Hypothalamus (tissue), 51 donors: ENCODE results near the gene ALPI.

Source experiments
- DNase-seq, 51 donors: peaks; one replicate each; lab custom pipeline; 2025; lab: John Stamatoyannopoulos, UW

The ALPI gene

DNA sequence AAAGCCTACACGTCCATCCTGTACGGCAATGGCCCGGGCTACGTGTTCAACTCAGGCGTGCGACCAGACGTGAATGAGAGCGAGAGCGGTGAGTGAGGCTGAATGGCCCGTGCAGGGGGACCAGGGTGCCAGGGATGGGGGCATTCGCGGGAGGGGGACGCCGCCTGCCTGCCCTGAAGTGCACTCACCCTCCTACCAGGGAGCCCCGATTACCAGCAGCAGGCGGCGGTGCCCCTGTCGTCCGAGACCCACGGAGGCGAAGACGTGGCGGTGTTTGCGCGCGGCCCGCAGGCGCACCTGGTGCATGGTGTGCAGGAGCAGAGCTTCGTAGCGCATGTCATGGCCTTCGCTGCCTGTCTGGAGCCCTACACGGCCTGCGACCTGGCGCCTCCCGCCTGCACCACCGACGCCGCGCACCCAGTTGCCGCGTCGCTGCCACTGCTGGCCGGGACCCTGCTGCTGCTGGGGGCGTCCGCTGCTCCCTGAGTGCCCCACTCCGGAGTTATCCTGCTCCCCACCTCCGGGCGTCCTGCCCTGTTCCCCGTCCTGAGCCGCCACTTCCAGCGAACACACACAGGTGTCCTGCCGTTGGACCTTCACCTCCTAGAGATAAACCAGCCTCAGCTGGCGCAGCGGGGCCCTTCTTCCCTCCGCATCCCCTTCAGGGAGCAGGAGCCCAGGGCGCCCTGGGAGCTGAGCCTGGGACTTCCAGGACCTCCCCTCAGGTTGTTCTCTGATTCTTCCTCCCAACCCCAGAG lies 2.9 kb downstream of the ALPI start:
- no peak for DNase-seq

DNA sequence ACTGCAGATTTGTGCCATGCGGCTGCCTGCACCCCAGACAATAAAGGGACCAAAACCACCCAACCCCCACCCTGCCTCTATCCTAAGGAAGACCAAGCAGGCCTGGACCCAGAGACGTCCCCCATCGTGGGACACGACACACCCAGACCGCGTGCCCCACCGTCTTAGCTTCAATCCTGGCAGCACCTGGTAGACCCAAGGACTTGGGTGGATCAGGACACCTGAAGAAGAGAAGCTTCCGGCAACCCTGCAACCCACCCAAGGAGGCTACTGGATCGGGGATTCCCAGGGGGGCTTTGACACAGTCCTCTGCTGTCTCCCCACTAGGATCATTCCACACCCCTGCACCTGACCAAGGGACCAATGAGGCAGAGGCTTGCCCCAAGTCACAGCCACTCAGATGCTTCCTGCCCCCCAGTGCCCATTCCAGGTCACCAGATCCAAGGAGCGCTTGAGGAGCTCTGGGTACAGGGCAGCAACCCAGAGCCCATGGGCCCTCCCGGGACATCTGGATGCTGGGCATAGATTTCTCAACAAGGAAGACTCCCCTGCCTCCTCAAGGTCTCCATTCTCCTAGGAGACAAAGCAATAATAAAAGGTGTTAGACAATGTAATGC lies 3.6 kb downstream of the ALPI start:
- no peak for DNase-seq

DNA sequence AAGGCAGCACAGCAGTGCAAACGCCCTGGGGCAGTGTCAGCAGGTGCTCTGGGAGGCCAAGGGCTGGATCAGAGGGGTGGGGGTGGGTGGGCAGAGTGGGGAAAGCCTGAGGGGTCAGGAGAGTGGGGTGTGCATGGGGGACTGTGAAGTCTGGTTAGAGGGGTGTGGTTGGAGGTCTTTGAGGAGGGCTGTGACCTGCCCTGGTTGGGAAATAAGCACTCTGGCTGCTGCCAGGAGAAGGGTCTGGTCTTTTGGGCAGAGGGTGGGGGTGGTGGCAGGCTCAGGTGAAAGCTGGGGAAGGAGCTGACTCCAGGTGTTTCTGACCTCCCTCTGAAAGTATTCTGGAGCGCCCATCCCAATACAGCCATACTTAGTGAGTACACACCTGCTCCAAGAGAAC lies 4.2 kb downstream of the ALPI start:
- no peak for DNase-seq

DNA sequence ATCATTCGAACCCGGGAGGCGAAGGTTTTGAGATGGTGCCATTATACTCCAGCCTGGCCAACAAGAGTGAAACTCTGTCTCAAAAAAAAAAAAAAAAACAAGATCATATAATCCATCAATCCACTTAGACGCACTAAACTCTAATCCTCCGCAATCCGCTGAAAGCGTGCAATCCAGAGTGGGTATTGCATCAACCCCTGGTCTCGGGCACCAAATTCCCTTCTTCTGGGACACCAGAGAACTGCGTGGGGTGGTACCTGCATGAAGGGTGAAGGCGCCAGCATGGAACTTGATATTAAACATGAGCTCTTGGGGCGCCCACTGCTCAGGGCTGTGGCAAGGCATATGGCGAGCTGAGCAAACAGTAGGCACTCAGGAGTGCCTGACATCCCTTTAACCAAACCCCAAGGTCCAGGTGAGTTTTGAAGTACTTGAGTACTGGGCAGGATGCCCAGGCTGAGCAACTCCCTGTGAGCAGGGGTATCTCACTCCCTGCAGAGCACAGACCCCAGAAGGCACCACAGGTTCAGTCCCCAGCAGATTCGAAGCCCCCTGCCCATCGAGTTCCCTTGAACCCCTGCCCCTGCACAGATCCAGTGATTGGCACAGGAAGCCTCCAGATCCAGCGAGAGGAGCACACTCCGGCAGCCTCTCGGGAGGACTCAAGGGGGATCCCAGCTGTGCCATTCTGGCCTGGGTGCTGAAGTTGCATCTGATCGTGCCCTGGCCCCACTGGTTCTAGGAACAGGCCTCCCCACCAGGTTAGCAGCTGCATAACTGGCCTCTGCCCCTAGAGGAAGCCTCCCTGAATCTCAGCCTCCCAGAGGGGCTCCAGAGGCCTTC lies 8.0 kb downstream of the ALPI start:
- DNase-seq, result no peak

DNA sequence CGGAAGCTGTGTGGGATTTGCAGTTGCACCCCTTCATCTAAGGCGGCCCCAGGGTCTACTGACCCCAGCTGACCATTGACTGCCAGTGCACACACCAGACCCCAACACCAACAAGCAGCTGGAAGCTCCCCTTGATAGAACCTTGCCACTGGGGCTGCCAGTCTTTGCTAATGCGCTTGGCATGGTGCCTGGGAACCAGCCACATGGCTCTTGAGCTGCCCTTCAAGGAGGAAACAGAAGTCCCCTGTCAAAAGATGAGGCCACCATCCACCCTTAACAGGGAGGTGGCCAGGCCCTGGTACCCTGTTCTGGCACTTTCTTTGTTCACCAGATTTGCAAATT lies 8.6 kb downstream of the ALPI start:
- no peak for DNase-seq

DNA sequence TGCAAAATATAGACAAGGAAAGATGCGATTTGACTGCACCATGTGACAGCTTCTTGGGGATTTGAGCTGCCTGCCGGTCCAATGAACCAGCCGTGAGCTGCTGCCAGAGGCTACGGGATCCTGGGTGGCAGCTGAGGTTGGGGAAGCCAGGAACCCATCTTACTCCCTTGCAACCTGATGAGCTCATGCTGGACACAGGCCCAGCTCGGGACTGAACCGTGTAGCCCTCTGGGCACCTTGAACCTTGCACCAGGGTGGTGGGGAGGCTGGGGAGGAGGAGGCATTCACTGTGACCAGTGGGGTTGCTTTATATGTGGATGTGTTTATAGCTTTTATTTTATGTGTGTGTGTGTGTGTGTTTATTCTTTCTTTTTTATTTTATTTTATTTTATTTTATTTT lies 9.1 kb downstream of the ALPI start:
- no peak for DNase-seq

DNA sequence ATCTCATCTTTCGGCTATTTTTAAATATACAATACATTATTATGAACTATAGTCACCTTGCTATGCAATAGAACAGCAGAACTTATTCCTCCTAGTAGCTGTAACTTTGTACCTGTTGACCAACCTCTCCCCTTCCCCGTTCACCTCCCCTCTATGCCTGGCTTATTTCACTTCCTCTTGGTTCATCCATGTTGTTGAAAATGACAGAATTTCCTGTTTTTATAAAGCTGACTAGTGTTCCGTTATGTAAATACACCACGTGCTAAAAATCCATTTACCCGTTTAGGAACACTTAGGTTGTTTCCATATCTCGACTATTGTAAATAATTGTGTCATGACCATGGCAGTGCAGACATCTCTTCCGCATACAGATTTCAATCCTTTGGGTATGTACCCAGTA lies 10.3 kb downstream of the ALPI start:
- DNase-seq, result no peak

DNA sequence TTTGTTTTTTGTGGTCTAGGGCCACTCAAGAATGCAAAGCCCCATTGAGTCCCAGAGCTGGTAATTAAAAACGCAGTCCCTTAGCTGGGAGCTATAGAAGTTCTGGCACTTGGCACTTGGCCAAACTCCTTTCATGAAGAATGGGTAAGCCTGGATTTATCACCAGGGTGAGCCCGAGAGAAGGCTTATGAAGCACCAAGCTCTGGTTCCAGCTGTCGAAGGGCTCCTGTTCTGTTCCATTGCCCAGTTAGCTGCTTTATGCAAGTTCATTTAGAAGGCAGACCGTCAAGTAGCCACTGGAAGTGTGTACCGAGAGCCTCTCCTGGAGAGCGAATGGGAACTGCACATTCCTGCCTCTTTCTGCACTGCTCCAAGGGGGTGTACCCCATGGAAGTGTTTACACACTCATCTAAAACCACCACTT lies 17.5 kb downstream of the ALPI start:
- no peak for DNase-seq

DNA sequence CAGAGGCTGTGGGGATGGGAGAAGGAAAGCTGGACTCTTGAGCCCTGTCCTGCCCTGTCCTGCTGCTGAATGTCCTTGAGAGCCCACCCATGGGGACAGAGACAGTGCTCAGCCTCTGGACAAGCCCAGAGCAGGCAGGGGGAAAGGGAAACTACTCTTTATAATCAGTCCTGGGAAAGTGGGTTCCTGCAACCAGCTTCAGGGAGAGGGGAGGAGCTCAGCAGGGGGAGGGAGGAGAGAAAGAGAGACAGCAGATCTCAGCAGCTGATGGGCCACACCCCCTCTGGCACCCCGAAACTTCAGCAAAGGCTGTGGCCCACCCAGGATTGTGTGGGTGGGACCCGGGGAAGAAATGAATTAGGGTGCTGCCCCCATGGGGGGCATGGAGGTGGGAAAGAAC lies 20.1 kb downstream of the ALPI start:
- no peak for DNase-seq

DNA sequence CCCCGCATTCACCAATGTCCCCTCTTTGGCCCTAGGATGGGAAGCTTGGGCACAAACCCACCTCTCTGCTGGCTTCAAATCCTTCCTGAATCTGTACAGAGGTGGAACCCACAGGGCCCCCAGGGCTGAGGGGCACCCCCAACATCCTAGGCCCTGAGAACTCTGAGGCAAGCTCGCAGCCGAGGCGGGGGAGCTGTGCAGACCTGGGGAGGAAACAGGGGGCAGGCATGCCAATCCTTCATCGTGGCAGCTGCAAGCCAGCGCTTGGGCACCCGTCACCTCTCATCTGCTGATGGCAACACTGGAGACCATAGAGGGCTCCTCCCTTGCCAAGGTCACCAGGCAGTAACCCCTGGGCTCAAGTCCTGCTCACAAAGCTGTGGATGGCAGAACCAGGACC lies 20.8 kb downstream of the ALPI start:
- DNase-seq, result no peak

DNA sequence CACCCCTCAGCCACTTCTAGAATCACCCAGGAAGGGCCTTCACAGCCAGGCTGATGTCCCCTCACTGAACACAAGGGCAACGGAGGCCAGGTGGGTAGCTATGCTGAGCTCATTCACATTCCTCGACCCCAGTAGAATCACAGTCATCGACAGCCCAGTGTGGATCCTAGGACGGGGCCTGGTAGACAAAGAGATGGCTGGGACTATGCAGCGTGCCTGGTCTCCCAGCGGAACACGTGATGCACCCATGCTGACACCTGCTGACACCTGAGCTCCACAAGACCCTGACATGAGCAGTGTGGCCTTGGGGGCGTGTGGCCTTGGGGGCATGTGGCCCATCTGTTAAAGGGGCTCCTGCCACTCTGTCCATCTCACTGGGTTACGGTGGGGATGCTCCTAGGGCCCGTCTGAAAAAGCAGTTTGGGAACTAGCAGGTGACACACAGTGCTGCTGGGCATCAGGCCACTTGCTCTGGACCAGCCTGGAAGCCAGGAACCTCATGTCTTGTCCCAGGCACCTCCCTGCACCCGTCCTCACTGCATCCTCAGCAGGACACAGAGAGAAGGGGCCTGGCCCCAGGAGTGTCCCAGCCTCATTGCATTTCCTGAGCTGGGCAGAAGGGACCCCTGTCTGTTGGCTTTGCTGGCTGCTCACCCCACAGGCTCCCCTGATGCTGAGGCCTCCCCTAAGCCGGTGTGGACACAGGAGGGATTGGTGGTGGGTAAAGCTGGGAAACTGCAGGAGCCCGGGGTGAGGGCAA lies 22.0 kb downstream of the ALPI start:
- no peak for DNase-seq

DNA sequence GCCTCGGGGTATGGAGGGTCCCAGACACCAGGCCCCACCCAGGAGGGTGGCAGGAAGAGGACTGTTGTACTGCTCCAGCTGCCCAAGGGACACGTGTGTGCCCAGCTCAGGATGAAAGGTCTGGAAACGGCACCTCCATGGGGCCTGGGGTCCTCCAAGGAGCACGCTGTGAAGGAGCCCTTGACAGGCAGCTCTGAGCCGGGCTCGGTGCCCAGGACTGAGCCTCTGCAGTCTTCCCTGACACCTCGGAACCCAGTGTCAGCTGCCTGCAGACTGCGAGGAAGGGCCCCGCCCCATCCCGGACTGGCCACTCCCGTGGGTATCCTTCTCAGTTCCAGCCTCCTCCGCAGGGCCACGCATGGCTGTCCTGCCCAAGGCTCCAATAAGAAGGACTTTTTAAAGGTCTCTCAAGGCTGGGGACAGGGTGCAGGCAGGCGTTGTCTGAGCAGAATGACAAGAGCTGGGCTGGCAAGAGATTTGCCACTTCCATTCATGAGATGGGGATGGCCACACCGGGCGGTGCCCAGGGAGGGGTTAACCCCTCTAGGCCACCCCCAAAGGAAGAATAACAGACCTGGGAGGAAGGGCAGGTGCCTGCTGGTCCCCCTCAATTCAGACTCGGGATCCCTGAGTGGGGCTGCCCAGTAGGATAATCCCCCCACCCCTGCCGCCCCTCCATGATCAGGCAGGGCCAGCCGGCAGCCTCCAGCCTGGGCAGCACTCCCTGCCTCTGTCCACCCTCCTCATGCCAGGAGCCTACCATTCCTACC lies 22.8 kb downstream of the ALPI start:
- no peak for DNase-seq

DNA sequence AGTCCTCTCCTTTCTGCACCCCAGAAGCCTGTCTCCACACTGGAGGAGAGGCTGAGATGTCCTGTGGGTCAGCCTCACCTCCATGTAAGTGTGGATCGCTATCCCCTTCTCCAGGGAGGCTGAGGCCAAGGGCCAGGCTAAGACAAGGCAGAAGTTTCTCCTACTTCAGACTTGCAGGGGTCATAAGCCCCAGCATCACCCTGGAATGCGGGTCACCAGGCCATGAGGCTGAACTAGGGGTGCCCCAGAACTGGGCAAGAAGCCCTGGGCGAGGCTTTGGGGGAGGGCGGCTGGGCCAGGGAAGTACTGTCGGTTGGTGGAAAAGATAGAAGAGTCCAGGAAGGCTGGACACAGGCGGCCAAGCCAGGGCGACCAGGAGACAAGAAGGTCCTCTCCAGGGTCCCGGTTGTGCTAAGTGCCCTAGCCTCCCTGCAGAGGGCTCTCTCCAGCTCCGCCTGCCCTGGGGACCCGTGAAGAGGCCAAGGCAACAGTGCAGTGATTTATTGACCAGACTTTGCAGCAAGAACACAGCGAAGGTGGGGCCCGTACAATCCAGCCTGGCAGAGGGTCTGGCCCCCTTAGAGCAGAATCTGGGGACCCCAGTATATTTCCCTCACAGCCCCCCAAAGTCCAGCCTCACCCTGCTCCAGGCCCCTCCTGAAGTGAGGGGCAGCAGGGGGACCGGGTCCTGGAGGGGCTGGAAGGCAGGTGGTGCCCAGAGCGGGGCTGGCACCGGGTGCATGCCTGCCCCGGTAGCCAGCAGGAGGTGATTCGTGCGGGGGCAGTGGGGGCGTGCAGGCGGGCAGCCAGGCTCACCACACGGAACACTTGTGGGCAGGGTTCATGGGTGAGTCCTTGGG lies 23.6 kb downstream of the ALPI start:
- no peak for DNase-seq

DNA sequence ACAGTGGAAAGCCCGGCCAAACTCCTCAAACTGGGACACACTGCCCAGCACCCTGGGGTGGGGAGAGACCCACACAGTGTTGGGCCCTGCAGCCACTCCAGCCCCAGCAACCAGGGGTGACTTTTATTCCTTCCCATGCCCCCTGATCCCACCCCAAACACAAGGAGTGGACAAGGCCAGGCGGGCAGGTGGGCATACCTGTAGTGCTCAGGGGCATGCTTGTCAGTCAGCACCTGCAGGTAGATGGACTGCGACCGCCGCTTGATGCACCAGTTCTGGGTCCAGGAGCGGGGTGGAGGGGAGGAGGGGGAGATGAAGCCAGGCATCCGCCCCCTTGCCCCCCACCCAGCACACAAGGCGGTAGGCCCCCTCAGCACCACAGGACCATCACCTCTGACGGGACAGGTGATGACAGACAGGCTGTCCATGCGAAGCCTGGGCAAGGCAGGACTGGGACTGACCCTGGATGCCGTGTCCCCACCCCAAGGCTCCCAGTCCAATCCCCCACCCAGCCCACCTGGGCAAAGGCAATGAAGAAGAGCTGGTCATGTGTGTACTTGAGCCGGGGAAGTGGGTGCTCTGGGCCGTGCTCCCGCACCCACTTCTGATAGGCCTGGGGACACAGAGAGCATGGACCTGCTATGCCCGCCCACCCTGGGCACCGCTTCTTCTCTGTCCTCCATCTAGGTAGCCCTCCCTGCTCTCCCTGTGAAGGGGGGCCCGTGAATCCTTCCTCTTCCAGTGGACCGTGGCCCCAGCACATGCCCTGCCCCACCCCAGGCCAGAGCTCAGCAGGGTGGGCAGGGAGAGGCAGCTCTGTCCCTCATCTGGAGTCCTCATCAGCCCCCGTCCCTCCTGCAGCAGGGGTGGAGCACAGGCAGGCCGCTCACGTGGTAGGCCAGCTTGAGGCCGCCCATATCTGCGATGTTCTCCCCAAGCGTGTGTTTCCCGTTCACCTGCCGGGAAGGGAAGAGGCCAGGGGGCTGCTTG lies 24.5 kb downstream of the ALPI start:
- no peak for DNase-seq

DNA sequence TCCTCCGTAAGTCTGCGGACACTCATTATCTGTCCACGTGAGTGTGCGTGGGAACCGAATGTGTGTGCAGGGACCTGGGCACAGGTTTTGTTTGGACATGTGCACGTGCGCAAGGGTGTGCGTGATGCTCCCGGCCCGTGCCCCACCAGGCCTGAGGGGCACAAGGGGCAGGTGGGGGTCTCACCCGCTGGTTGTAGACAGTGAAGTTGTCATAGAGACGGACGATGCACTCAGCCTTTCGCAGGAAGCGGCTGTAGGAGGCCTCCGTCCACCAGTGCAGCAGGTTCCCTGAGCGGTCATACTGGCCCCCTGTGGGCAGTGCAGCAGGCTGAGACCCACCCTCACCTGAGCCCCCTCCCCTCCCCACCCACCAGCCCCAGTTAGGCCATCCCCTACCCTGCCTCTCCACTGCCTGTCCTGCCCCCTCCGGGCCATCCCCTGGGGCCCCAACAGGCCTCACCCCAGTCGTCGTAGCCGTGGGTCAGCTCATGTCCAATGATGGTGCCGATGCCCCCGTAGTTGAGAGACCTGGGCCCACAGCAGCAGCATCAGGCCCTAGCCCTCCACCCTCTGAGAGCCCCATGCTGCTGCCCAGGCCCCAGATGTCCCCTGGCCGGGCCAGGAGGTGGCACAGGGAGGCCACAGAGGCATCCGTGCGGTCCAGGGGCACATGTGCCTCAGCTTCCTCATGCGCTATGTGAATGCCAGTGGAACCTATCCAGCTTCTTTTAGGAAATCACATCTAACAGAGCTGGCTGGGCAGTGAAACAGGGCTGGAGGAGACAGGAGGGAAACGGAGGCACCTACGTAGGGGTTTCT lies 25.6 kb downstream of the ALPI start:
- DNase-seq, result no peak

DNA sequence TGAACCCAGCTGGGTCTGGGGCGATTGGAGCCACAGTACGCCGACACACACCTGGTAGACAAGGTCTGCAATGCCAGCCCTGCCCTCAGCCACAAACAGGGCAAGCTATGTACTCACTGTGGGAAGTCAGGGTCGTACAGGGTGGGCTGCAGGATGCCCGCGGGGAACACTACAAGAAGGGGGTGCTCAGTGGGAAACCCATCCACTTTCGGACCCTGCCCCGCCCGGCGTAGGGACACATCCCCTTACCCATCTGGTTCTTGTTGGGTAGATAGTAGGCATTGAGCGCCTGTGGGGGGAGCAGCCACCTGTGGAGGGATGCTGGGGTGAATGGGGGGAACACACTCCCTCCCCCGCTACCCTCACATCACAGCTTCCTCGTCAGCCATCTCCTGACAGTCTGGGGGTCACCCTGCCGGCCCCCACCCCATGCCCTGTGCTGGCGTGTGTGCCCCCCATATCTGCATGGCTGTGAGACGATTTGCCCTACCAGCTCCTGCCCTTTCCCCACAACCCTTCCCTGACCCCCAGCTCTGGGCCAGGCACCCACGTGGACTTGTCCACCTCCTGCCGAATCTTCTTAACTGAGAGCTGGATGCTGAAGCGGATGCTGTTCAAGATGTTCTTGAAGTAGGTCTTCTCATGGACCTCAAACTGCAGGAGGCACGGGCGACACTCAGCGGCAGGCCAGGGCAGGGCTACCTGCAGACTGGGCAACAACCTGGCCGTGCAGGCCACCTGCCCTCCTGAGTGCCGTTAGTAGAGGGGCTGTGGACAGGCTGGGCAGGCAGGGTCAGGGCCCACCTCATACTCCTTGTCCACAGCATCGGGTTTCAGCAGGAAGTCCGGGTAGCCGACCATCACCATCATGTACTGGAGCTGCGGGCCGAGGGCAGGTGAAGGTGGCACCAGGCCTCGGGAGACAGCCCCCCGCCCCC lies 26.6 kb downstream of the ALPI start:
- no peak for DNase-seq
